Body of pancreas (tissue), 4 donors: ENCODE measurements around the gene HSD17B7.

Experiments
- CTCF ChIP-seq, 7 experiments: fragments of 450-650 bp in 4 of 7; fragments of 200-600 bp in 3 of 7; sonication (generic) in 3 of 7; IDR thresholded peaks; one replicate each; pipeline ENCODE4 v1.5.1; 2016 to 2019; ENCODE audit warnings: antibody characterized with exemption in 7 of 7
- POLR2A ChIP-seq, 3 donors: fragments of 450-650 bp; IDR thresholded peaks; one replicate each; pipeline ENCODE4 v1.6.1; 2016; ENCODE audit warnings: antibody characterized with exemption in 3 of 3, mild to moderate bottlenecking in 2 of 3

DNA sequence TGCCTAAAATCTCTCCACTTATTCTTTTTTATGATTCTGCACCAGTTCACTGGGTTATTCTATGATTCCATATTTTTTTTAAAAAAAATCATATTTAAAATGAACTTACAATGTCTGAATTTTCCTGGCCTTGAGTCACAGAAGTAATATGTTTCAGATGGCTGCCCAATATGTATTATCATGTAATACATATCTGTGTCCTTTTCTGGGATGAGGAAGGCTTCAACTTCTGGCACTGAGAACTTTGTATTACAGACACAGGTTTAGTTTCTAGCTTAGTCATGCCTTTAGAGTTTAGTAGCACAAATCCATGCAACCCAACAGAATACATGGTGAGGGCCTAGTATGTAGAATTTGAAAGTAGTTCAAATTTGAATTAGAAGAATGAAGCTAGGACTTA, 7.8 kb upstream of the HSD17B7 start:
- TF ChIP-seq CTCF (IDR thresholded peaks at IDR 0.05) (no peak), POLR2A (IDR thresholded peaks at IDR 0.05) (no peak)
